Raji (cell line): Measurements from ENCODE around the gene ZNF664.

Experiments used
- POLR2A ChIP-seq: IDR thresholded peaks from 2 replicates; pipeline ENCODE4 v1.6.1; 2011; ENCODE audit warnings: low read depth, low read length, control low read depth; ENCODE audit not compliant: insufficient read depth

The ZNF664 gene

DNA sequence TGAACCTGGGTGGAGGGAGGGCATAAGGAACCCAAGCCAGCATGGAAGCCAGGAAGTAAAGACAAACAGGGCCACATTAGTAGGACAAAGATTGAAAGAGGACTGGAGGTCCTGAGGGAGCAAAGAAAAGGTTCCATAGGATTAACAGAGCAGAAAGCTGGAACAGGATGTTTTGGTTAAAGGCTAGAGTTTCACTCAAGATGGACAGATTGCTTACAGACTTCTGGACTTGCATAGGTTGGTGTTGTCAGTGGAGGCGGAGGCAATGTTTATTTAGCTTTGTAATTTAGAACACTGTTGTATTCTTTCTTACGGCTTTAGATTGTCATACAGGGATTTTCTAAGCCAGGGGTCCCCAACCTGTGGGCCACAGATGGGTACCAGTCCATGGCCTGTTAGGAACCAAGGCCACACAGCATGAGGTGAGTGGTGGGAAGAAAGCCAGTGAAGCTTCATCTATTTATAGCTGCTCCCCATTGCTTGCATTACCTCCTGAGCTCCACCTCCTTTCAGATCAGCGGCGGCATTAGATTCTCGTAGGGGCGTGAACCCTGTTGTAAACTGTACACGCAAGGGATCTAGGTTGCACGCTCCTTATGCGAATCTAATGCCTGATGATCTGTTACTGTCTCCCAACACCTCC lies 31.3 kb downstream of the ZNF664 start:
- no peak for TF ChIP-seq POLR2A

DNA sequence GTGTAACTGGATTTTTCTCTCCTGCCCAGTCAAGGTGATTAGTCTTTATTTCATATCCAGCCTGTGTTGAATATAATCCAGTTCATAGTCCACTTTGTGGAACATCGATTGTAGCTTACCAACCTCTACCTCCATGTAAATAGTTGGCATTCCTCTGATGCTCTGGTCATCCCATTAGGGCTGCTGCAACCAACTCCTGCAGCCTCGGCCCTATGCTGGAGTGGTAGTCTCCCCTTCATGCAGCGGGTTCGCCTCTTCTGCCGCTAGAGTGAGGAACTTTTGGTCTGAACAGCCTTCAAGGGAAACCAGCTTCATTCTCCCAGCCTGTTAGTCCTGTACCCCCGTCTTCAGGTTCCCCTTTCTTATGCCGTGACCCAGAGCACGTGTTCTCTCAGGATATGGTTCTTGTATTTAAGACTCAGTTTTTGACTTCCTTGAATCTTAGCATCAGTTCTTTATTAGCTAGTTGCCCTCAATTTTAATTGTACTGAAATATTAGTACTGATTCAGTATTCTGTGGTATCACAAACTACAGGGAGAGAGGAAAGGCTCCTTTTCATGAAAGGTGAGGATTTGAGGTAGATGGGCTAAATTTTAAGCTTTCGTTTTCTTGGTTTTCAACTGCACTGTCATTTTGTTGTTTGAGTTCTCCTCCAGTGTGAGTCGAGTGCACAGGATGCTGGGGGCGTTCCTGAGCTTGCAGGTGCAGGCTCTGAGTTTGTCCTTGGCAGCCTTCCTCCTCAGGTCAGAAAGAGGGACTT lies 33.2 kb downstream of the ZNF664 start:
- no peak for TF ChIP-seq POLR2A

GRCh38 chr12:124006846-124007713 lies 34.1 kb downstream of the ZNF664 start:
- TF ChIP-seq POLR2A = no peak

DNA sequence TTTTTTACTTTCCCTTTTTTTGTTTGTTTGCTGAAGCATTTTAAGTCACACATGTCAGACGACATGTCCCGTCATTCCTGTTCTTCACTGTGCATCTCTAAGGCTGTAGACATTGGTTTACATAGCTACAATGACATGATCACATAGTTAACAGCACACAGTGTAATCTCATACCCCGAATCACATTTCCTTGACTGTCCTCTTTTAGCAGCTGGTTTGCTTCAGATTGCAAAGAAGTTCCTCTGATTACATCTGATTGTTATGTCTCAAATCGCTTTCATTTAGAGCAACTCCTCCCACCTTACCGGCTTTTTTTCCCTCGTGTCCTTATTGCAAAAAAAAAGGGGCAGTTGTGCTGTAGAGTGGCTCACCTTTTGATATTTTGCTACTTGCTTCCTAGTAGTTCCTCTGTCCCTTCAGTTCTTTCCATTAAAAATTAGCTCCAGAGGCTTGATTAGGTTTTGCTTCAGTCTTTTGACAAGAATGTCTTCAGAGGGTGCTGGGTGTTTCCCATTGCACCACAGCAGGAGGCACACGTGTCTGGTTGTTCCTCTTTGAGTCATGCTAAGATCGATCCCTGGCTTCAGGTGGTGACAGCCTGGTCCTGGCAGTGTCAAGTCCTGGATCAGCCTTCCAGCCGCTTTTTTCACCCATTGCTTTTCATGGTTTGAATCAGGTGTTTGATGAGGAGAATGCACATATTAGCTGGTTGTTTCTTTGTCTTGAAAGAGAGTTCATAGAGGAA lies 35.0 kb downstream of the ZNF664 start:
- no peak for TF ChIP-seq POLR2A

- TF ChIP-seq POLR2A = no peak
These were observed 35.6 kb downstream of the ZNF664 start for GRCh38 chr12:124008595-124008994.

- TF ChIP-seq POLR2A = no peak
These were observed 36.8 kb downstream of the ZNF664 start for GRCh38 chr12:124009781-124010180.

DNA sequence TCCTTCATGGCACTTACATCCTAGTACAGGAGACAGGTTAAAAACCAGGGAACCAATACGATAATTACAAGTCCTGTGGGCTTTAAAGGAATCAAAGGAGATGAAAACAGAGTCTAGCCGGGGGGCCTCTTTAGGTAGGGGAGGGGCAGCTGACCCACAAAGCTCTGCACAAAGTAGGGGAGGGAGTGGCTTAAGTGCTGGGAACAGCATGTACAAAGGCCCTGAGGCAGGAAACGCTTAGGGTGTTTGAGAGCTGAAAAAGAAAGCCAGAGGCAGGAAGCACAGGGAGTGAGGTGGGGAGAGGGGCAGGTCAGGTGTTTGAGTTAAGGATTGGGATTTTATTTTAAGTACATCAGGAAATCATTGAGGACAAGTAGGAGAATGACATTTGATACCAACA lies 37.7 kb downstream of the ZNF664 start:
- no peak for TF ChIP-seq POLR2A

GRCh38 chr12:124011435-124012115 lies 38.6 kb downstream of the ZNF664 start:
- TF ChIP-seq POLR2A = no peak

DNA sequence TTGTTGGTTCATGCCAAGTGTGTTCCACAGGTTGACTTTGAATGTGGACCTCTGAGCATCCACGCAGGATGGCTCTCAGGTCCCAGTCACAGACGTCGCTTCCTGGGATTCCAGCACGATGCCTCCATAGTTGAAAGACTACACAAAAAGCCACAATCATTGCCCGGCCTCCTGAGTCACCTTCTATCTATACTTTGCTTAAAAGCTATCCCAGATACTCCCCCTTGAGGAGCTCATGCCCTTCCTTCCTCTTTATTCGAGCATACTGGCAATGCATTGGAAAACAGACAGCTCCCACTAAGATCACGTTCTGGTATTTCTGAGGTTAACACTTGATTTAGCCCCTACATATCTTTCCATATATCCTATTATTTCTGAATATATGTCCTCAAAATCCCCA lies 40.1 kb downstream of the ZNF664 start:
- TF ChIP-seq POLR2A = no peak

GRCh38 chr12:124015494-124016461 lies 42.8 kb downstream of the ZNF664 start:
- TF ChIP-seq POLR2A = no peak

DNA sequence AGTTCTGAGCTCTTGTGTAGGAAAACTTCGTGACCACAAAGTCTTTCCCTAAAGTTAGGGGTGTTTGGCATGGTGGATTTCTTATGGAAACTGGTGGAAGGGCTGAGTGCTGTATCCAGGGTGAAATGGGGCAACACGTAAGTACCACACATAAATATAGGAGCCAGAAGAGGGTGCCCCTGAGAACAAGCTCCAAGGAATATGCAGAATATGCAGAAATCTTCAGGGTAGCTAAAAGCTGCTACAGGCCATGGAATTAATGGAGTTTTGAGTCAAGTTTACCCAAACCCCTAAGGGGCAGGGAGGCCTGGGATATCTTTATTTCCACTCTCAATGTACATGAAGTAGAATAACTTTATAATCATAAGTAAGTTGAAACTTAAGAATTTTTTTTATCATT lies 44.0 kb downstream of the ZNF664 start:
- no peak for TF ChIP-seq POLR2A

DNA sequence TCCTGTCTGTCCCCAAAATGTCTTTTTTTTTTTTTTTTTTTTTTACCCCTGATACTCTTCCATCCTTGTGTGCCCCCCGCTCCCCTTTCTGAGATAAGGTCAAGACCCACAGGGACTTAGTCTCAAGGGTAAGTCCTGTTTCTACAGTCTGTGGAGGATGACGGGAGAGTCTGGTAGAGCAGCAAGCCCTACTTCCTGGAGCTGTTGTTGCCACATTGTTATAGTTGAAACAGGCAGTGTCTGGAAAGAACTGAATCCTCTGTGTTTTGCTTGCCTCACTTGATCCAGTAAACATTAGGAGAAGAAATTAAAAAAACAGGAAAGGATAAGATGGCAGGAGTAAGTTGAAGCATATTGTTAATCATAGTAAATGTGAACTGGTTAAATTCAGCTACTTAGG lies 45.5 kb downstream of the ZNF664 start:
- no peak for TF ChIP-seq POLR2A

DNA sequence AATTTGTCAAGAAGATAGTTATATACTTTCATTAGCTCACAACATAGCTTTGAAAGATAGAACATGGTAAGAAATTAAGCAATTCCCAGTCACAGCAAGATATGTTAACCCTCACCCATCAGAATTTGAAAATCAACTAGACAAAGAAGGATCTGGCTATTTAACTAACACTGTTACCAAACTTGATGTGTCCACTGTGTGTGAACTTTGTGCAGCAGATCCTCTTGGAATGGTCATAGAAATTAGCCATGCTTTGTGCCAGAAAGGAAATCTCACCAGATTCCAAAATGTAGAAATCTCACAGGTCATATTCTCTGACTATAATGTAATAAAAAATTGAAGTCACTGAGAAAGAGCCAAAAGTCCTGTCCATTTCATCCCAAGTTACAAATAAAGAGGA lies 46.1 kb downstream of the ZNF664 start:
- no peak for TF ChIP-seq POLR2A
